GM21723 (cell line): ENCODE measurements around the gene SLC6A19.

ENCODE experiments used
- ATAC-seq: cut with Tn5 transposase; IDR thresholded peaks from one replicate; pipeline ENCODE4 v1.9.1; 2021; ENCODE audit warnings: mild to moderate bottlenecking, moderate library complexity; ENCODE audit not compliant: unreplicated experiment

Gene SLC6A19

GRCh38 chr5:1208221-1208742, 6.9 kb downstream of the SLC6A19 start:
- no peak for ATAC-seq

DNA sequence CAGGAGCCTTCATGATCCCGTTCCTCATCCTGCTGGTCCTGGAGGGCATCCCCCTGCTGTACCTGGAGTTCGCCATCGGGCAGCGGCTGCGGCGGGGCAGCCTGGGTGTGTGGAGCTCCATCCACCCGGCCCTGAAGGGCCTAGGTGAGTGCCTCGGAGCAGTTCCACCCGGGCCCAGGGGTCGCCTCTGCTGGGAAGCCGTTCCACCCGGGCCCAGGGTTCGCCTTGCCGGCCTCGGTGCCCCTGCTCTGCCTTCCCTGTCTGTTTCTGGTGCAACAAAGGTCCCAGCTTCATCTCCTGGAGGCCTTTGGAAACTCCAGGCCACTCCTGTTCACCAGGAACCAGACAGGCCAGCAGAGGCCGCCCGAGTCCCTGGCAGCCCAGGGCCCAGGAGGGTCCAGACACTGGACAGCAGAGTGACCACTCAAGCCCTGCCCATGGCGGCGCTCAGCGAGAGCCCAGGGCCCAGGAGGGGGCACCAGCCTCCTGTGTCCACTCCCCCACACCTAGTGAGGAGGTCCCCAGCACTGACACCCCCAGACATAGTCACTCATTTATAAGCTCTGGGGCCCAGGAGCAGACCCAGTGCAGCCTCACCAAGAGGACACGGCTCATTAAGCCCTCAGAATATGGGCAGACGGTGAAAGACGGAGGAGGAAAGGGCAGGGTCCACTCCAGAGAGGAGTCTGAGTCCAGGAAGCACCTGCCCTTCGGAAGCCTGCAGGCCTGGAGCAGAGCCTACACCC, 7.5 kb downstream of the SLC6A19 start:
- no peak for ATAC-seq

DNA sequence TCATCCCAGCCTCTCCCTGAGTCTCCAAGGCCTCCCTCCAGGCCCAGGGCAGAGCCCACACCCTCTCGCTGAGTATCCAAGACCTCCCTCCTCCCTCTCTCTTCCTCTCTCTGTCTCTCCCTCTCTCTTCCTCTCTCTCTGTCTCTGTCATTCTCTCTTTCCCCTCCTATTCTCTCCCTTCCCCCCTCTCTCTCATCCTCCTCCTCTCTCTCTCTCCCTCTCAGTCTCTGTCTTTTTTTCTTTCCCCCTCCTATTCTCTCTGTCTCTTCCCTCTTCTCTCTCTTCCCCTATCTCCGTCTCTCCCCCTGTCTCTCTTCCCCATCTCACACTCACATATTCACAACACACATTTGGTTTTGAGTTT, 8.1 kb downstream of the SLC6A19 start:
- ATAC-seq, result no peak

GRCh38 chr5:1209896-1210776, 8.7 kb downstream of the SLC6A19 start:
- ATAC-seq, result no peak

DNA sequence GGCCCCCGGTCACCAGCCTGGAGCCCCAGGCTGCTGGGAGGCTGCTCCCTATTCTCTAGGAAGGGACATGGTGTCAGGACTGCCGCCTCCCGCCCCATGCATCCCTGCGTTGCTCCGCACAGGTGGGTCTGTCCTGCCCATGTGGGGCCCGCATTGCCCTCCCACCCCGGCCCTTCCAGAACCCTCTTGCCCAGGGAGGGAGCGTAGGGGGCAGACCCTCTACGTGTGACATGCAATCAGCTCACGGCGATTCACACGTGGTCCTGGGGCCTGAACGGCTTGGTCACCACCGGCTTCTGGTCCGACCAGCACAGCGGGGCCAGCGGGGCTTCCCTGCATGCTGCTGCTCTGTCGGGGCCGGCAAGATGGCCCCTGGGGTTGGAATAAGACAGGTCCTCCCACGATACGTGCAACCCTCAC, 9.4 kb downstream of the SLC6A19 start:
- ATAC-seq, result no peak

DNA sequence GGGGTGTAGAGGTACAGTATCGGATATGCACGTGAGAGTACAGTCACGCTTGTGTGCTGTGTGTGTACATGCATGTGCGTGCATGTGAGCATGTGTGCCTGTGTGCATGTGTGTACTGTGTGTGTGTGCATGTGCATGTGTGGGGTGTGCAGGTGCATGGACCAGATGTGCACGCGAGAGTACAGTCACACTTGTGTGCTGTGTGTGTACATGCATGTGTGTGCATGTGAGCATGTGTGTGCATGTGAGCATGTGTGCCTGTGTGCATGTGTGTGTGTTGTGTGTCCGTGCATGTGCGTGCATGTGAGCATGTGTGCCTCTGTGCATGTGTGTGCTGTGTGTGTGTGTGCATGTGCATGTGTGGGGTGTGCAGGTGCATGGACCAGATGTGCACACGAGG, 10.3 kb downstream of the SLC6A19 start:
- no peak for ATAC-seq

- ATAC-seq, result no peak
Observed at GRCh38 chr5:1212271-1212670, 10.9 kb downstream of the SLC6A19 start.

- ATAC-seq, result no peak
Observed at GRCh38 chr5:1212881-1213280, 11.5 kb downstream of the SLC6A19 start.

GRCh38 chr5:1213508-1214162, 12.2 kb downstream of the SLC6A19 start:
- ATAC-seq, result no peak

DNA sequence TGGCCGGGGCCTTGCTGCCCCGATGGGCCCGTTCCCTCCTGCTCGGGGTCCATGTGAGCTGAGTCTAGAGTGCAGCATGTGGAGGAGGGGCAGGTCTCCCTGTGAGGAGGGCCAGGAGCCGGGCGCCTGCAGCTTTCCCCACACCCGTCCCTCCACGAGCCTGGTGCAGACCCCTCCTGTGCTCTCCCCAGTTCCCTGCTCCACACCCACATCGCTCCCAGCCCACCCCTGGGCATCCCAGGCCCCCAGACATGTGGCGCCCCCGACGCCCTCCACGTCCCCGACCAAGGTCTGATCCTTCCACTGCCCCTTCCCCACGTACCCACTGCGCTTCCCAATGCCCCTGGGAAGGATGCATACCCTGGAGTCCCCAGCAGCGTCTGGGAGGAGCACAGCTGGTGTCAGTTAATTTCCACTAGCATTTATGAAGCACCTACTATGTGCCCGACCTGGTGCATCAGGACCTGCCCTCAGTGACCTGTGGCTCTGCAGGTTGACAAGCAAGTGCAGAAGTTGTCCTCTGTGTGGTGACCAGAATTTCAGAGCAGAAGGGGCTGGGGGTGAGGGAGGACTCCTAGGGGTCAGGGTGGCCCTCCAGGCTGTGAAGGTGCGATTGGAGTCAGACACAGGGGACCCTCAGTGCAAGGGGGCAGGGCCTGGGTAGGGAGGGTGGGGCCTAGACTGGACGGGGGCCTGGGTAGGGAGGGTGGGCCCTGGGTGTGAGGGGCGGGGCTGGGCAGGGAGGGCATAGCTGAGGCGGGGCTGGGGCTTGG, 13.0 kb downstream of the SLC6A19 start:
- ATAC-seq, result no peak

GRCh38 chr5:1214936-1215220, 13.5 kb downstream of the SLC6A19 start:
- no peak for ATAC-seq

GRCh38 chr5:1215320-1216096, 14.1 kb downstream of the SLC6A19 start:
- no peak for ATAC-seq

GRCh38 chr5:1216211-1216917, 15.0 kb downstream of the SLC6A19 start:
- no peak for ATAC-seq

GRCh38 chr5:1216918-1217295, 15.5 kb downstream of the SLC6A19 start:
- no peak for ATAC-seq

- no peak for ATAC-seq
Observed at GRCh38 chr5:1217596-1218206, 16.3 kb downstream of the SLC6A19 start.

GRCh38 chr5:1218351-1219080, 17.1 kb downstream of the SLC6A19 start:
- no peak for ATAC-seq

DNA sequence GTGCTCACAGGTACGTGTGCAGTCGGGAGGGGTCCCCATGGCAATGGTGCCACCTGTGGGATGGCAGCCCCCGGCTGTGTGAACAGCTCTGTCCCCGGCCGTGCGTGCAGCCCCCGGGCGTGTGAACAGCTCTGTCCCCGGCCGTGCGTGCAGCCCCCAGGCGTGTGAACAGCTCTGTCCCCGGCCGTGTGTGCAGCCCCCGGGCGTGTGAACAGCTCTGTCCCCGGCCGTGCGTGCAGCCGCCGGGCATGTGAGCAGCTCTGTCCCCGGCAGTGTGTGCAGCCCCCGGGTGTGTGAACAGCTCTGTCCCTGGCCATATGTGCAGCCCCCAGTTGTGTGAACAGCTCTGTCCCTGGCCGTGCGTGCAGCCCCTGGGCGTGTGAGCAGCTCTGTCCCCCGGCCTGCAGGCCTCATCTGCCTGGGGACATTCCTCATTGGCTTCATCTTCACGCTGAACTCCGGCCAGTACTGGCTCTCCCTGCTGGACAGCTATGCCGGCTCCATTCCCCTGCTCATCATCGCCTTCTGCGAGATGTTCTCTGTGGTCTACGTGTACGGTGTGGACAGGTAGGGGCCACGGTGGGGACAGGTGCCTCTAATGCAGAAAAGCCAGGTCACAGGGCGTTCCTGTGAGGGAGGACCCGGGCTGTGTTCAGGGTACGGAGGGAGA, 17.8 kb downstream of the SLC6A19 start:
- ATAC-seq, result no peak

- no peak for ATAC-seq
Observed at GRCh38 chr5:1219768-1220100, 18.3 kb downstream of the SLC6A19 start.
